GM18861 (cell line): Measurements from ENCODE around the gene AHRR.
"Not testable (repeated sequence)": the region's sequence is repeated elsewhere in the genome, so short reads cannot be mapped to it uniquely, and the experiment has no call there.

Source experiments
- ATAC-seq: cut with Tn5 transposase; IDR thresholded peaks from one replicate; pipeline ENCODE4 v1.9.1; 2021; ENCODE audit not compliant: unreplicated experiment

AHRR gene

DNA sequence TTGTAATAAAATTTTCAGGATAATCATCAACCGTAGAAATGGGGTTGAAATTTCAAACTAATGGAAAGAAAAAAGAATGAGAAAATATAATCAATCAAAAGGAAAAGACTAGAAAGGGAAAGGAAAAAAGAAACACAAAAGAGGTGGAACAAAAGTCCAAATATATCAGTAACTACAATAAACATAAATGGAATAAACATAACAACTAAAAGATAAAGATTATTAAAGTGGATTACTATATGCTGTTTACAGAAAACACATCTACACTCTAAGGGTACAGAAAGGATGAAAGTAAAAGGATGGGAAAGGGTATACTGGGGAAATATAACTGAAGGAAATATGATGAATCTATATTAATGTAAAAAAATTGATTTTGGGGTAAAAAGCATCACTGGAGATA, 43.0 kb downstream of the AHRR start:
- no peak for ATAC-seq

- ATAC-seq: no peak
These were observed 45.2 kb downstream of the AHRR start for GRCh38 chr5:366541-367357.

- ATAC-seq: no peak
These were observed 46.0 kb downstream of the AHRR start for GRCh38 chr5:367358-368130.

- peak; percentile 62 for ATAC-seq
These were observed 46.9 kb downstream of the AHRR start for GRCh38 chr5:368183-369084.

DNA sequence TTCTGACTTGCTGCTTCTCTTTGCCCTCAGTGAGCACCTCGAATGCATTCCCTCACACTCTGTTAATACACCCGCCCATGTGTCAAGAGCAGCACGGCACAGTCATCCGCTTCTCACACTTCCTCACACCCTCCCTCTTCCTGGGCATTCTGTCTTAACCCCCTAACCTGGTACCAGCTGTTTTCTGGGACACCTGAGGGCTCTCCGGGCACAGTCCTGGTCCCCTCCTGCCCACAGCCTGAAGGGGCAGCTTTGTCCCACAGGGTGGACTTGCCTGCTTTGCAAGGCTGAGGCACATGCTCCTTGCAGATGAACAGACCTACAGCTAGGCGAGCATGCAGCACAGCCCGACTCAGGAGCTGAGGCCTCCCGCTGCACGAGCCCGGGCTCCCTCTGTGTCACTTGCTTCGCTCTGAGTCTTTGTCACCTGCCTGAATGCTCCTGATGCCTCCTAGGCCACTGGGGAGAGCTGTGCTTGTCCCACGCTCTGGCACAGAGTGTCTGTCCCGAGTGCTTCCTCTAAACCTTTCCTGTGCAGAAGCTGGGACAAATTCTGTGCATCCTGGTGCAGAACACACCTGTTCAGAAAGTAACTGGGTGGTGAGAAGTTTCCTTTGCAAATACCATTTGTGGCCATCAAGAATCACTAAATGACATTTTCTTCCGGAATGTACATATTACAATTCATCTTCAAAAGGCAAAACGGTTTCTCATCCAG, 47.8 kb downstream of the AHRR start:
- no peak for ATAC-seq

DNA sequence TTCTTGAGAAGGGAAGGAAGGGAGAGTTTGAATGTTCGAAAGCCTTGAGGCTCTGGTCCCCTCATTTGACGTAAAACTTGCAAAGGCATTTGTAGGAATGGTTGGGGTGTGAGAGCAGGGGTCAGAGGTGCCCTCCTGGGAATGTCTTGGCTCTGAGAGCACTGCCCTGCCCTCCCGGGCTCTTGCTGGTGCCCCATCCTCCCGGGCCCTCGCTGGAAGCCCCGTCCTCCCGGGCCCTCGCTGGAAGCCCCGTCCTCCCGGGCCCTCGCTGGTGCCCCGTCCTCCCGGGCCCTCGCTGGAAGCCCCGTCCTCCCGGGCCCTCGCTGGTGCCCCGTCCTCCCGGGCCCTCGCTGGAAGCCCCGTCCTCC, 48.3 kb downstream of the AHRR start:
- not testable (repeated sequence) for ATAC-seq

GRCh38 chr5:370311-370958, 48.9 kb downstream of the AHRR start:
- ATAC-seq: no peak

DNA sequence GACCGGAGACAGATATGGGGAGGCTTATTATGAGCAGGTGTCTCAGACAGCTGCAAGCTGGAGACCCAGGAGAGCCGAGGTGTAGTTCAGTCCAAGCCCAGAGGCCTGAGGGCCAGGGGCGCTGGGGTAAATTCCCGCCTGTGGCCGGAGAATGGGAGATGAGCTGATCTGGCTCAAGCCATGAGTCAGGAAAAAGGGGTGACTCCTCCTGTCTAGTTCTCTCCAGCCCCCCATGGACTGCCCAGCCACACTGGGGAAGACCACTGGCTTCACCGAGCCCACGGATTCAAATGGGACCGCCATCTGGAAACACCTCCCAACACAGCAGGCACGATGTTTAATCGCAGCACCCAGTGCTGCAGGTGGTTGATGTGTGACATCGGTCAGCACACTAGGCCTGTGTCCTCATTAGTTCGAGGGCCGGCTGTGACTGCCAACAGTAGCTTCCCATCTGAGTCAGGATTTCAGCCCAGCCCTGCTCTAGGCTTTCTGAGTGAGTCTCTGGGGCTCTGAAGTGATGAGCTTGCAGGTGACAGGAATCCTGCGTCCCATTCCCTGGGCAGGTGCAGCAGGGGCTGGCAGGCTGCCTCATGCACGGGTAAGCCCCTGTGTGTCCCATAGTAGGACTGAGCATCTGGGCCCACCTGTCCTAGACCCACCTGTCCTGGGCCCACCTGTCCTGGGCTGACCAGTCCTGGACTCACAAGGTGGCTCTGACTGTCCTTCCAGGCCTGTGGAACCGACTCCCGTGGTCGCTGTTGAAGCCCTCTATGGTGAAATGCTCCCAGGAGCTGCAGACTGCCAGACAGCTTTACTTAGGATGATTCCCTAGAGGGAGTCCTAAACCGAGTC, 49.7 kb downstream of the AHRR start:
- ATAC-seq: no peak

- ATAC-seq: no peak
These were observed 50.5 kb downstream of the AHRR start for GRCh38 chr5:371811-372555.

GRCh38 chr5:372556-372995, 51.1 kb downstream of the AHRR start:
- no peak for ATAC-seq

- no peak for ATAC-seq
These were observed 51.6 kb downstream of the AHRR start for GRCh38 chr5:372996-373709.

DNA sequence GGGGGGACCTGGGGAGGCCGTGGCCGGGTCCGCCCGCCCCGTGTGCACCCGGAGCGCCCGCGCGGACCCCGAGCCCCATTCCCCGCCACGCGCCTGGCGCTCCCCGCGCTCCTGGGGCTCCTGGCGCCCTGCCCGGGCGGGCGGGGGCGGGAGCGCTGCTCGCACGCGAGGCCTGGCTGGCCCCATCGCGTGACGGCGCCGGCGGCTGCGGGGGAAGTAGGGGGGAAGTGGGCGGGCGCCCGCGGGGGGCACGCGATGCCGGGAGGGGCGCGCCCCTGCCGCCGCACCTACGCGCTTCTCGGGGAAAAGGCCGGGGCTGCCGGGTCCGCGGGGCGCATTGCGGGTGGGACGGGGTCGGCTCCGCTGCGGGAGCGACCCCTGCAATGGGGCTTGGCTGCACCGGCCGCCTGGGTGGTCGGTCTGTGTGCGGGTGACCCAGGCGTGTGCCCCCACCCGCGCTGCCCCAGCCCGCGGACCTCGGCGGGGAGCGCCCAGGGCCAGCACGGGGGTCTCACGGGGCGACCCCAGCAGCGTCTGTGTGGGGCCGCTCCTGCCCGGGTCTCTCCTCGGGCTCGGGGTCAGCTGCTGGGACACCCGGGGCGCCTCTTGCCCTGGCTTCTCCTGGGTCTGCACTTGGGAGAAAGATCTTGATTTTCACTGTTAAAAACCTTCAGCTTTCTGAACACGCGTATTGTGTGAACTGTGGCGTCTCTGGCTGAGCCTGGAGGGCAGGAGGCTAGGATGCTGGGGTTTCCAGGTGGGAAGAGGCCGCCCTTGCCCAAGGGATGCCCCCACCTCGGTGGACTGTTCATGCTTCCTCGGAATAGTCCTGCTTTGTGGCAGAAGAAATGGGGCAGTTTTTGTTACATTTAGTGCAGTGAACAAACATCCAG, 52.4 kb downstream of the AHRR start:
- ATAC-seq: no peak

- ATAC-seq: no peak
These were observed 53.3 kb downstream of the AHRR start for GRCh38 chr5:374631-375335.

- ATAC-seq: no peak
These were observed 53.9 kb downstream of the AHRR start for GRCh38 chr5:375336-375920.

DNA sequence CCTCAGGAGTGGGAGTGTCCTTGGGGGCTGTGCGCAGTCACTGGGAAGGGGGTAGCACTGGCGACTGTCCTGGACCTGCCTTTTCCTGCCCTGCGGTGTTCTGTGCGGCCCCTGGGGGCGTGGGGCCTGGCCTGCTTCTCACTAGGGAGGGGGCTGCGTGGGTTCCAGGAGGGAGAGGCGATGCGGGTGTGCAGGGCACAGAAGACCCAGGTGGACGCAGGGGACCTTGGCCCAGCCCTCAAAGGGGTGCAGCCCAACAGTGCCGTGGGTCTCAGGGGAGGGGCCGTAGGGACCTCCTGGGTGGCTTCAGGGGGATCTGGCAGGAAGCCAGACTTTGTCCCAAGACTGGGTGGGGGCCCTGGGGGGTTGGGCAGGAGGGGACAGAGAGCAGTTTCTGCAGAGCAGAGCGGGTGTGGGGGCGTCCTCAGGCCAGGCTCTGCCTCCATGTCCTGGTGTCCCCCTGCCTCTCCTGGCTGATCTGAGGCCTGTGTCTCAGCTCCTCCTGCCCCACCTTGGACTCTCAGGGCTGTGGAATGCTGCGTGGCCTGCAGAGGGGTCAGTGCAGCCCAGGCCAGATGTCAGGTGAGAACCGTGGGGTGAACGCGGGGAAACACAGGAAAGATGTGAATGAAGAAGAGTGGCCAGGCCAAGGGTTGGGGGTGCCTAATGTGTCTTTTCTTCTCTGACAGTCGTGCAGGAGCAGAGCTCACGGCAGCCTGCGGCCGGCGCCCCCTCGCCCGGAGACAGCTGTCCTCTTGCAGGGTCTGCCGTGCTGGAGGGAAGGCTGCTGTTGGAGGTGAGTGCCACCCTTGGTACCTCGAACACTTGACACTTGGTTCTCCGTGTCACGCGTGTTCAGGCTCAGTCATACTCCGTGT, 54.6 kb downstream of the AHRR start:
- ATAC-seq: no peak
